Fibroblast of pulmonary artery (primary cell): ENCODE results near the gene PTPN9.
"Not testable (repeated sequence)": the region's sequence is repeated elsewhere in the genome, so short reads cannot be mapped to it uniquely, and the experiment has no call there.

Experiments used
- DNase-seq: peaks from one replicate; pipeline ENCODE4 v3.0.0-alpha.2; 2010; ENCODE audit warnings: low read depth
- H3K4me3 ChIP-seq: replicated peaks from 2 replicates; pipeline ENCODE4 v1.5.1; 2011; ENCODE audit warnings: low read depth, mild to moderate bottlenecking, control low read depth, low read length, moderate library complexity
- TF ChIP-seq, protein P1 (sequence below): IDR thresholded peaks from 2 replicates; pipeline ENCODE4 v1.5.1; 2011; ENCODE audit warnings: mild to moderate bottlenecking, control low read depth, low read length, inconsistent platforms; ENCODE audit errors: missing control alignments

Gene PTPN9

DNA sequence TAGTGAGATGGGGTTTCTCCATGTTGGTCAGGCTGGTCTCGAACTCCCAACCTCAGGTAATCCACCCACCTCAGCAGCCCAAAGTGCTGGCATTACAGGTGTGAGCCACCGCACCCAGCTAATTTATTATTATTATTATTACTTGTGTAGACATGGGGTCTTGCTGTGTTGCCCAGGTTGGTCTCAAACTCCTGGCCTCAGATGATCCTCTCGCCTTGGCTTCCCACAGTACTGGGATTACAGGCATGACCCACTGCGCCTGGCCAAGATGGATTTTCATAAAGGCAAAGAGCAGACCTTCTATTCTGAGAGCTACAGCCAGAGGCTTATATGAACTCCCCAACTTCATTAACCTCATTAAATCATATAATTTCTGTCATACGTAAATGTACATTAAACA is 17.2 kb downstream of the PTPN9 start:
- no peak overlapping the region for H3K4me3 ChIP-seq
- TF ChIP-seq, protein P1, sequence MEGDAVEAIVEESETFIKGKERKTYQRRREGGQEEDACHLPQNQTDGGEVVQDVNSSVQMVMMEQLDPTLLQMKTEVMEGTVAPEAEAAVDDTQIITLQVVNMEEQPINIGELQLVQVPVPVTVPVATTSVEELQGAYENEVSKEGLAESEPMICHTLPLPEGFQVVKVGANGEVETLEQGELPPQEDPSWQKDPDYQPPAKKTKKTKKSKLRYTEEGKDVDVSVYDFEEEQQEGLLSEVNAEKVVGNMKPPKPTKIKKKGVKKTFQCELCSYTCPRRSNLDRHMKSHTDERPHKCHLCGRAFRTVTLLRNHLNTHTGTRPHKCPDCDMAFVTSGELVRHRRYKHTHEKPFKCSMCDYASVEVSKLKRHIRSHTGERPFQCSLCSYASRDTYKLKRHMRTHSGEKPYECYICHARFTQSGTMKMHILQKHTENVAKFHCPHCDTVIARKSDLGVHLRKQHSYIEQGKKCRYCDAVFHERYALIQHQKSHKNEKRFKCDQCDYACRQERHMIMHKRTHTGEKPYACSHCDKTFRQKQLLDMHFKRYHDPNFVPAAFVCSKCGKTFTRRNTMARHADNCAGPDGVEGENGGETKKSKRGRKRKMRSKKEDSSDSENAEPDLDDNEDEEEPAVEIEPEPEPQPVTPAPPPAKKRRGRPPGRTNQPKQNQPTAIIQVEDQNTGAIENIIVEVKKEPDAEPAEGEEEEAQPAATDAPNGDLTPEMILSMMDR: no peak
- no peak for DNase-seq

DNA sequence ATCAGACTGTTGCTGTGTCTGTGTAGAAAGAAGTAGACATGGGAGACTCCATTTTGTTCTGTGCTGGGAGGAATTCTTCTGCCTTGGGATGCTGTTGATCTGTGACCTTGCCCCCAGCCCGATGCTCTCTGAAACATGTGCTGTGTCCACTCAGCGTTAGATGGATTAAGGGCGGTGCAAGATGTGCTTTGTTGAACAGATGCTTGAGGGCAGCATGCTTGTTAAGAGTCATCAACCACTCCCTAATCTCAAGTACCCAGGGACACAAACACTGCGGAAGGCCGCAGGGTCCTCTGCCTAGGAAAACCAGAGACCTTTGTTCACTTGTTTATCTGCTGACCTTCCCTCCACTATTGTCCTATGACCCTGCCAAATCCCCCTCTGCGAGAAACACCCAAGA is 19.8 kb downstream of the PTPN9 start:
- not testable (repeated sequence) for H3K4me3 ChIP-seq, DNase-seq

DNA sequence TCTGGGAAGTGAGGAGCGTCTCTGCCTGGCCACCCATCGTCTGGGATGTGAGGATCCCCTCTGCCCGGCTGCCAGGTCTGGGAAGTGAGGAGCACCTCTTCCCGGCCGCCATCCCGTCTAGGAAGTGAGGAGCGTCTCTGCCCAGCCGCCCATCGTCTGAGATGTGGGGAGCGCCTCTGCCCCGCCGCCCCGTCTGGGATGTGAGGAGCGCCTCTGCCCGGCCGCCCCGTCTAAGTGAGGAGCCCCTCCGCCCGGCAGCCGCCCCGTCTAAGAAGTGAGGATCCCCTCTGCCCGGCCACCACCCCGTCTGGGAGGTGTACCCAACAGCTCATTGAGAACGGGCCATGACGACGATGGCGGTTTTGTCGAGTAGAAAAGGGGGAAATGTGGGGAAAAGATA is 20.2 kb downstream of the PTPN9 start:
- not testable (repeated sequence) for DNase-seq, H3K4me3 ChIP-seq

DNA sequence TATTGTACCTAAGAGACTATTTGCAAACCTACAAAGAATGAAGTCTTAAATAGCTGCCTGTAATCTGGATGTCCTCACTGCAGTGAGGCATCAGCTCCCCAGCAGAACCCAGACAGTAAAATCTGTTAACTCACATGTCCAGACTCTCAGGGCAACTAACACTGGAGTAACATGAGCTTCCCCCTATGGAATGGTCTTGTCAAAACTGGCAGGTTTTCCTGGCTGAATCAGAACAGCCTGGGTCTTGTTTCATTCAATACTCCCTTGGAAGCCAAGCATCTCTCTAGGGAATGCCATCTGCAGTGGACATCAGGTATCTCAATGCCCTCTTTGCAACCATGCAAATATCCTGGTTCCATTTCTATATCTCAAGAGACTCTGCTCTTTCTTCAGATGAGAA is 24.4 kb downstream of the PTPN9 start:
- TF ChIP-seq, protein P1: no peak
- H3K4me3 ChIP-seq: no peak overlapping the region
- DNase-seq: peak; percentile 42

DNA sequence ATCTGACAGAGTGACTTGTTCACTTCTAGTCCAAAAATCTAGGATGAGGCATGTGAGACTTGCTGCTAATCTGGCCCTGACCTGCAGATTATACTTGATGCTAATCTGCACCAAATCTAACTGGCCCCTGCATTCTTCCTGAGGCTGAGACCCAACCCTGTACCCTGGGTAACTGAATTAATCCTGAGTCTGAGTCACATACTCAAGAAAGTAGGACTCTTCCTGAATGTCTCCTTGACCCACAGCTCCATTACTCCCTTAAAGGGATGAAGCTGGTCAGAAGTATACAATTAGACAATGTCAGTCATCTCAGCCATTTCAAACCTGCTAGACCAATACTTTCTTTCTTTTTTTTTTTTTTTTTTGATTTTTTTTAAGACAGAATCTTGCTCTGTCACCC is 25.5 kb downstream of the PTPN9 start:
- DNase-seq: no peak
- TF ChIP-seq, protein P1: no peak
- H3K4me3 ChIP-seq: no peak overlapping the region

DNA sequence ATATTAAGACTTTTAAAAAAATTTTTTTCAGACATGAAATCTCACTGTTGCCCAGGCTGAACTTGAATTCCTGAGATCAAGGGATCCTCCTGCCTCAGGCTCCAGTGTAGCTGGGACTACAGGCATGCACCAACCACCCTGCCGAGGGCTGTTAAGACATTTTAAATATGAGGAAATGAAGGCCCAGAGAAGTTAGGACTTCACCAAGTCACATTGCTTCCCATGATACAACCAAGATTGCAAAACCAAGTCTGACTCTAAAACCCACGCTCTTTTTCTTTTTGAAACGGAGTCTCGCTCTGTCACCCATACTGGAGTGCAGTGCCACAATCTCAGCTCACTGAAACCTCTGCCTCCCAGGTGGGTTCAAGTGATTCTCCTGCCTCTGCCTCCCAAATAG is 28.0 kb downstream of the PTPN9 start:
- no peak for DNase-seq
- no peak overlapping the region for H3K4me3 ChIP-seq
- TF ChIP-seq, protein P1: no peak

DNA sequence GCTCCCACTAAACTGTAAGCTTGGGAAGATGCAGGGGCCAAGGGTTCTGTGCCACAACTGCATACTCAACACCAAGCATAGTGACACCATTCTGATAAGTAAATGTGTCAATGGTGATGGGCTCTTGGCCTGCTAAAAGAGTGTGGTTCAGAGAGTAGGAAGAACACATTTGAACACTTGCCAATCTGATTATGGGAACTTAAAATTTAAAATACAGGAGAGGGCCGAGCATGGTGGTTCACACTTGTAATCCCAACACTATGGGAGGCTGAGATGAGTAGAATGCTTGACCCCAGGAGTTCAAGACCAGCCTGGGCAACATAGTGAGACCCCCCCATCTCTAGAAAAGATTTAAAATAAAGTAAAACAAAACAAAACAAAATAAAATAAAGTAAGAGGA is 34.1 kb downstream of the PTPN9 start:
- TF ChIP-seq, protein P1: no peak
- no peak overlapping the region for H3K4me3 ChIP-seq
- no peak for DNase-seq

DNA sequence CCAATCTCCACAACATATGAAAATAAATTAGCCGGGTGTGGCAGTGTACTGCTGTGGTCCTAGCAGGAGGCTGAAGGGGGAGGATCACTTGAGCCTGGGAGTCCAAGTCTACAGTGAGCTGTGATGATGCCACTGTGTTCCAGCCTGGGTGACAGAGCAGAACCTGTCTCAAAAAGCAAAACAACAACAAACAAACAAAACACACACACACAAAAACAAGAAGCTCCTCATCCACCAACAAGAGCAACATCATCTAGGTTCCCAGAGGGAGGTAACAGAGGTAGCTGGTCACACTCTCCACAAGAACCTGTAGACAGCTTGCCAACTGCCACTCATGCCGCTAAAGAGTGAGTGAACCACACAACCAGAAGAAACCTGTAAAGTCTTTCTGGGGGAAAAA is 34.8 kb downstream of the PTPN9 start:
- no peak overlapping the region for H3K4me3 ChIP-seq
- TF ChIP-seq, protein P1: no peak
- DNase-seq: no peak

DNA sequence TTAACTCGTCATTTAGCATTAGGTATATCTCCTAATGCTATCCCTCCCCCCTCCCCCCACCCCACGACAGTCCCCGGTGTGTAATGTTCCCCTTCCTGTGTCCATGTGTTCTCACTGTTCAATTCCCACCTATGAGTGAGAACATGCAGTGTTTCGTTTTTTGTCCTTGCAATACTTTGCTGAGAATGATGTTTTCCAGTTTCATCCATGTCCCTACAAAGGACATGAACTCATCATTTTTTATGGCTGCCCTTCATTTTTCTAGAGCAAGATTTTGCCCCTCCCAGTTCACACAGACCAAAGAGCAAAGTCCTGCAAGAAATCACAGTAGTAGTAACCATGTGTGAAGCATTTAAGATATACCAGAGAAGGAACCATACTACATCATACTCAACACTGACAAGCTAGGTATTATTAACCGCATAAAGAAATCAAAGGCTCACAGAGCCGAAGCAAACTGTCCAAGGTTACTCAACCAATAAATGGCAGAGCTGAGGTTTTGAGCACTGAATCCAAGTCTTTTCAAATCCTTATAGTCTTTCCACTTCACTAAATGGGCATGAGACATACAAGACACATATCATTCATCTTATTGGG is 36.1 kb downstream of the PTPN9 start:
- not testable (repeated sequence) for DNase-seq, H3K4me3 ChIP-seq
